Urinary bladder (tissue), 4 donors: ENCODE data around the gene HRAS. TPM values are rescaled to one million over a fixed set of nuclear protein-coding genes. Genes with fewer than 3 reads are reported as not detected.
A peak's percentile ranks its signal among the peaks of the same experiment; 100 is the strongest.

Source experiments
- DNase-seq: peaks from one replicate; pipeline ENCODE4 v3.0.0-alpha.2; 2015; ENCODE audit errors: extremely low spot score
- H3K27ac ChIP-seq: one replicate; pipeline ENCODE4 v1.5.1; 2013; ENCODE audit warnings: low read depth, mild to moderate bottlenecking, moderate library complexity
- H3K36me3 ChIP-seq: one replicate; pipeline ENCODE4 v1.6.1; 2013; ENCODE audit warnings: mild to moderate bottlenecking, moderate library complexity; ENCODE audit not compliant: insufficient read depth
- H3K4me1 ChIP-seq: one replicate; pipeline ENCODE4 v1.6.1; 2013; ENCODE audit warnings: mild to moderate bottlenecking, moderate library complexity; ENCODE audit not compliant: insufficient read depth
- H3K4me3 ChIP-seq: one replicate; pipeline ENCODE4 v1.5.1; 2013; ENCODE audit warnings: low read depth, low read length
- WGBS: extraction: QIAGEN DNeasy Blood & Tissue Kit; methylation state at CpG from one replicate; pipeline ENCODE4 v1.1.7; 2013; 5-methylcytosine and 5-hydroxymethylcytosine counted together
- polyA plus RNA-seq: library from polyadenylated mRNA; stranded (reverse); fragments of 200-250 nt; gene quantifications from one replicate; pipeline ENCODE4 v1.2.3, GENCODE V29; 2013
- total RNA-seq: library from RNA; depleted of rRNA; stranded (reverse); fragments of >200 nt; gene quantifications from one replicate; pipeline ENCODE4 v1.2.3, GENCODE V29; 2014
- donor health status: healthy with polysubstance abuse.
- donor health status: healthy.

HRAS gene
- total and polyA plus RNA-seq, 2 donors, result 8.7 to 79.0 TPM

- WGBS, result 9% methylated on average over 67 of the region's 67 CpGs
- no peaks in the 10 kb centered on the region for H3K4me1 ChIP-seq
- DNase-seq, result peak; percentile 57
- H3K27ac ChIP-seq, result peak overlapping the region; percentile 87
- H3K4me3 ChIP-seq, result peak overlapping the region; percentile 67
- H3K36me3 ChIP-seq, result no peaks in the 10 kb centered on the region
Measured at GRCh38 chr11:561148-562003, 26.0 kb upstream of the HRAS start.

GRCh38 chr11:560305-561147 is 25.1 kb upstream of the HRAS start, which contains the start of the genes LMNTD2 and RASSF7:
LMNTD2 (minus strand) TSS chr11:560738; CDS start chr11:560716, 22 bp downstream.
RASSF7 (plus strand) TSS chr11:560970; CDS start chr11:561769, 799 bp downstream.
- 1% methylated on average over 95 of the region's 95 CpGs for WGBS
- Histone ChIP-seq H3K36me3 (no peaks in the 10 kb centered on the region), H3K4me3 (peak within 1 kb of the TSS; percentile 67), H3K4me1 (peaks cover 2% of the 10 kb centered on the region), H3K27ac (peak within 1 kb of the TSS; percentile 87)
- DNase-seq, result peak; percentile 39

GRCh38 chr11:559712-560304 is 24.4 kb upstream of the HRAS start:
- no peaks in the 10 kb centered on the region for H3K36me3 ChIP-seq
- peak overlapping the region; percentile 67 for H3K4me3 ChIP-seq
- no peak for DNase-seq
- no peak overlapping the region for H3K27ac ChIP-seq
- H3K4me1 ChIP-seq, result peaks cover 2% of the 10 kb centered on the region
- WGBS, result 77% methylated on average over 18 of the region's 18 CpGs

GRCh38 chr11:559020-559620 is 23.7 kb upstream of the HRAS start:
- DNase-seq, result no peak
- Histone ChIP-seq H3K4me1 (peaks cover 2% of the 10 kb centered on the region), H3K36me3 (no peaks in the 10 kb centered on the region), H3K27ac (no peak overlapping the region), H3K4me3 (no peak overlapping the region)
- WGBS, result 82% methylated on average over 15 of the region's 15 CpGs

- no peaks in the 10 kb centered on the region for H3K36me3 ChIP-seq
- no peak for DNase-seq
- WGBS, result 86% methylated on average over 20 of the region's 20 CpGs
- H3K4me3 ChIP-seq, result no peak overlapping the region
- peaks cover 2% of the 10 kb centered on the region for H3K4me1 ChIP-seq
- no peak overlapping the region for H3K27ac ChIP-seq
Measured at GRCh38 chr11:558503-558902, 23.1 kb upstream of the HRAS start.

- H3K36me3 ChIP-seq, result no peaks in the 10 kb centered on the region
- WGBS, result 79% methylated on average over 24 of the region's 24 CpGs
- H3K4me3 ChIP-seq, result no peak overlapping the region
- H3K27ac ChIP-seq, result no peak overlapping the region
- H3K4me1 ChIP-seq, result peaks cover 2% of the 10 kb centered on the region
- DNase-seq, result no peak
Measured at GRCh38 chr11:557328-558132, 22.2 kb upstream of the HRAS start.

- H3K27ac ChIP-seq, result no peak overlapping the region
- H3K36me3 ChIP-seq, result no peaks in the 10 kb centered on the region
- DNase-seq, result no peak
- no peak overlapping the region for H3K4me3 ChIP-seq
- peaks cover 2% of the 10 kb centered on the region for H3K4me1 ChIP-seq
- 72% methylated on average over 22 of the region's 22 CpGs for WGBS
Measured at GRCh38 chr11:556662-557256, 21.4 kb upstream of the HRAS start.

- H3K27ac ChIP-seq, result no peak overlapping the region
- peaks cover 2% of the 10 kb centered on the region for H3K4me1 ChIP-seq
- H3K36me3 ChIP-seq, result no peaks in the 10 kb centered on the region
- DNase-seq, result no peak
- WGBS, result 6% methylated on average over 104 of the region's 104 CpGs
- H3K4me3 ChIP-seq, result no peak overlapping the region
Measured at GRCh38 chr11:555780-556661, 20.6 kb upstream of the HRAS start.

GRCh38 chr11:555227-555779 is 19.9 kb upstream of the HRAS start:
- peaks cover 2% of the 10 kb centered on the region for H3K4me1 ChIP-seq
- no peak for DNase-seq
- peak overlapping the region; percentile 32 for H3K4me3 ChIP-seq
- 1% methylated on average over 57 of the region's 57 CpGs for WGBS
- H3K27ac ChIP-seq, result no peak overlapping the region
- no peaks in the 10 kb centered on the region for H3K36me3 ChIP-seq

- Histone ChIP-seq H3K36me3 (no peaks in the 10 kb centered on the region), H3K4me1 (peaks cover 2% of the 10 kb centered on the region), H3K4me3 (peak overlapping the region; percentile 32), H3K27ac (no peak overlapping the region)
- DNase-seq, result no peak
- 11% methylated on average over 52 of the region's 60 CpGs for WGBS
Measured at GRCh38 chr11:554428-555226, 19.3 kb upstream of the HRAS start.

- Histone ChIP-seq H3K4me3 (no peak overlapping the region), H3K4me1 (peaks cover 2% of the 10 kb centered on the region), H3K27ac (no peak overlapping the region), H3K36me3 (no peaks in the 10 kb centered on the region)
- DNase-seq, result no peak
- 57% methylated on average over 11 of the region's 11 CpGs for WGBS
Measured at GRCh38 chr11:553988-554340, 18.6 kb upstream of the HRAS start.
